Measurements from ENCODE around the gene RALY. TPM values are rescaled to one million over a fixed set of nuclear protein-coding genes. Genes with fewer than 3 reads are reported as not detected.

The RALY gene
- total RNA-seq, 1 experiment from 2014 or later: 119 TPM

GRCh38 chr20:33945391-33946081 lies 48.2 kb upstream of the RALY start (continued):
- TF ChIP-seq CTCF (IDR thresholded peaks at IDR 0.05 in 2 of 3, conservative IDR thresholded peaks at IDR 0.05 in 1 of 3; ENCODE audit: borderline replicate concordance in 1 of 3, insufficient read depth in 1 of 3, low read depth in 2 of 3, low read length in 2 of 3) (no peak), TCF7L2 (IDR thresholded peaks at IDR 0.05; ENCODE audit: borderline replicate concordance, extremely low read depth, insufficient read depth, insufficient read length) (no peak), POLR2AphosphoS5 (IDR thresholded peaks at IDR 0.05; ENCODE audit: low read depth, low read length) (no peak)

GRCh38 chr20:33947709-33948295 lies 45.9 kb upstream of the RALY start:
- Histone ChIP-seq H3K36me3 (ENCODE audit: control insufficient read depth in 1 of 2, insufficient read depth in 2 of 2, low read length in 2 of 2) (no peaks in the 10 kb centered on the region), H3K27me3 (ENCODE audit: insufficient read depth, low read length) (no peaks in the 10 kb centered on the region), H3K27ac (ENCODE audit: low read depth, low read length) (no peak overlapping the region), H3K79me2 (ENCODE audit: insufficient read depth, low read length) (no peaks in the 10 kb centered on the region), H4K20me1 (ENCODE audit: insufficient read depth) (no peaks in the 10 kb centered on the region), H2AFZ (ENCODE audit: low read depth, low read length, poor library complexity, severe bottlenecking) (no peak overlapping the region), H3K4me2 (ENCODE audit: low read length) (no peak overlapping the region), H3K9ac (ENCODE audit: low read length) (no peak overlapping the region), H3K9me2 (ENCODE audit: insufficient read depth) (no peaks in the 10 kb centered on the region), H3K4me1 (ENCODE audit: control insufficient read depth in 1 of 2, insufficient read depth in 2 of 2, low read length in 2 of 2) (no peaks in the 10 kb centered on the region), H3K4me3 (replicated peaks in 1 of 2; ENCODE audit: low read depth in 1 of 2, low read length in 2 of 2) (no peak overlapping the region), H3K9me3 (ENCODE audit: control insufficient read depth in 1 of 2, insufficient read depth in 1 of 2, low read depth in 1 of 2, low read length in 2 of 2) (peaks cover 13 to 28% of the 10 kb centered on the region in 2 experiments; a peak in 2 of 4 replicates)
- ChIA-PET POLR2A (no interaction called here), RAD21 (ENCODE audit: low non-redundant PET in 1 of 2, low total read pairs in 2 of 2, uncharacterized antibody in 2 of 2, unreplicated experiment in 2 of 2) (no interaction called here), CTCF (no interaction called here)
- DNase-seq (ENCODE audit: low read depth, low spot score): peak; percentile 89
- intact Hi-C loops (cut with micrococcal nuclease): loop anchor here (1.0 kb wide), 1 partner anchor 121 kb away; no protein-coding TSS in a partner anchor
- peak; percentile 97 for ATAC-seq
- BruUV-seq (replicated peaks): no TSS peak
- TF ChIP-seq YY1 (IDR thresholded peaks at IDR 0.05; ENCODE audit: extremely low read depth, insufficient replicate concordance, low read depth, low read length) (peak; percentile 59), ZBTB33 (IDR thresholded peaks at IDR 0.05; ENCODE audit: extremely low read depth, insufficient replicate concordance, low read length) (no peak), REST (IDR thresholded peaks at IDR 0.05; ENCODE audit: low read depth) (no peak), EZH2phosphoT487 (IDR thresholded peaks at IDR 0.05; ENCODE audit: borderline replicate concordance) (no peak), ZFX (IDR thresholded peaks at IDR 0.05) (no peak), SRF (IDR thresholded peaks at IDR 0.05; ENCODE audit: low read depth) (no peak), JUND (IDR thresholded peaks at IDR 0.05) (no peak), RAD21 (IDR thresholded peaks at IDR 0.05; ENCODE audit: low read depth) (peak; percentile 73), SIN3A (IDR thresholded peaks at IDR 0.05; ENCODE audit: low read depth) (no peak), ZNF274 (IDR thresholded peaks at IDR 0.05; ENCODE audit: low read depth, low read length) (no peak), POLR2A (IDR thresholded peaks at IDR 0.05; ENCODE audit: borderline replicate concordance, extremely low read depth, insufficient read depth, insufficient read length) (no peak)

Measured in HCT116 (cell line).